HG03039 (cell line): Measurements from ENCODE around the gene ACSL5.
"Not testable (repeated sequence)": the region's sequence is repeated elsewhere in the genome, so short reads cannot be mapped to it uniquely, and the experiment has no call there.

Experiments used
- ATAC-seq: cut with Tn5 transposase; IDR thresholded peaks from one replicate; pipeline ENCODE4 v1.9.1; 2021; ENCODE audit warnings: mild to moderate bottlenecking, moderate library complexity; ENCODE audit not compliant: unreplicated experiment

The ACSL5 gene

GRCh38 chr10:112406806-112407205 lies 32.9 kb downstream of the ACSL5 start:
- not testable (repeated sequence) for ATAC-seq

- ATAC-seq: no peak
Observed at GRCh38 chr10:112407696-112408095, 33.8 kb downstream of the ACSL5 start.

- no peak for ATAC-seq
Observed at GRCh38 chr10:112409299-112409698, 35.4 kb downstream of the ACSL5 start.

GRCh38 chr10:112409755-112410154 lies 35.8 kb downstream of the ACSL5 start:
- no peak for ATAC-seq

- no peak for ATAC-seq
Observed at GRCh38 chr10:112412696-112413095, 38.8 kb downstream of the ACSL5 start.

DNA sequence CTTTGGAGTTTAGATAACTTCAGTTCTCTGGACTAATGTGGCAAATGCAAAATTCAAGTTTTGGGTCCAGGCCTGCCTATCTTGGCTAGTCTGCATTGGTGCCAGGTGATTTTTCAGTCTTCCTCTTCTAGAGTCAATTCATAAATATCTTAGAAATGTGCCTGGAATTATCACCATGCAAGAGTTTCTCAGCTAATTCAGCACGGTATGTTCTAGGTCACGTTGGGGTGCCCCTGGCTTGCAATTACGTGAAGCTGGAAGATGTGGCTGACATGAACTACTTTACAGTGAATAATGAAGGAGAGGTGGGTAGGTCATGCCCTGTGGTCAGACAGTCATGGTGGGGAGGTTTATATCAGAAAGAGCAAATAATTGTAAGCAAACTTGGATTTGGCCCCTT lies 47.8 kb downstream of the ACSL5 start:
- ATAC-seq: no peak

- ATAC-seq: no peak
Observed at GRCh38 chr10:112424651-112425050, 50.7 kb downstream of the ACSL5 start.

DNA sequence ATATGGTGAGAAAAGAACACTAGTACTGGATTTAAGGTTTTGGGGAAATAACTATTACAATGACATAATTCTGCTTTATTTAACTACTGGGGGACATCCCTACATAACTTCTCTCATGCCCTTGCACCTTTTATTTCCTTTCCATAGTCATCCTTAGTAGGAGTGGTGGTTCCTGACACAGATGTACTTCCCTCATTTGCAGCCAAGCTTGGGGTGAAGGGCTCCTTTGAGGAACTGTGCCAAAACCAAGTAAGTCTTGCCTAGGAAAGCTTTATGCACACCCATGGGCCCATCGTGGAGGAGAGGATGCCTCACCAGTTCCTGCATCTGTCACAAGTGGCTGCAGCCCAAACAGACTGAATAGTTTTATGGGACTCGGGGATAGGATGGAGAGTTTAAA lies 52.2 kb downstream of the ACSL5 start:
- ATAC-seq: no peak

DNA sequence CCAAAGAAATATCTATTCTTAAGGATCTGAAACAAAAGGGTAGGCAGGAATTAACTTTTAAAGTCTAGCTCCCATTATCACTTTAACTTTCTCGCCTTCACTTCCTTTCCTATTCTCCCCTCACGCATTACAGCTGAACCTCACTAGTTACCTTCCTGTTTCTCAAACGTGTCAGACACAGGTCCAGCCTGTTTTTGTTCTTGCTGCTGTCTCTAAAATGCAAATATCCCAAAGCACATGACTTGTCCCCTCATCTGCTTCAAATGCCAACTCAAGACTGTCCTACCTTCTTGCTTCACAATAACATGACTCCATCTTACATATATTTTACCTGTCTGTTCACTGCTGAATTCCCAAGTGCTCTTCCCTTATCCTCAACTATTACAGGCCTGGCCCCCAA lies 55.2 kb downstream of the ACSL5 start:
- ATAC-seq: no peak

DNA sequence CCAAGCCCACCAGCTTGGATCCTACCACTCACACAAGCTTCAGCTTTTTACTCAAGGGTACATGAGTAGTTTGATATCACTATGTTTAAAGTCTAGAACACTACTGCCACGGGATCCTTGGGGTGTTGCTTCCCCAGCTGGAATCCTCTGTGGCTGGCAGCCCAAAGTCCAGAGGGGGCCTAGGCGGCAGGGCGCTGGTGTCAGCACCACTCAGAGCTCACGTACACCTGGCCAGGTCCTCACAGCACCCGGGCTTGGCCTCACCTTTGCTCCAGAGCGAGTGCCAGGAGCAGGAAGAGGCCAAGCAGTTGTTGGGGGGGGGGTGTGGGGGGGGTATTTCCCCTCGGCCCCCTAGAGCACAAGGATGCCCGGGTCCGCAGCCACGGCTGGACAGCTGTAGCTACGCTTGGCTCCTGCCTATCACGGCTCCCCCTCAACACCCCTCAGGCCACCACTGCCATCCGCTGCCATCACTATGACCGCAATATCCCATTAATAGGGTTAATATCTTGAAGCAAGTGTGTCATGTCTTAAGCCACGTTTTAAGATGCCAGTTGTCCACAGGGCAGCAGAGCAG lies 55.8 kb downstream of the ACSL5 start:
- ATAC-seq: no peak

- ATAC-seq: no peak
Observed at GRCh38 chr10:112433136-112433535, 59.2 kb downstream of the ACSL5 start.

- no peak for ATAC-seq
Observed at GRCh38 chr10:112434988-112435619, 61.2 kb downstream of the ACSL5 start.

- no peak for ATAC-seq
Observed at GRCh38 chr10:112438356-112438755, 64.4 kb downstream of the ACSL5 start.

DNA sequence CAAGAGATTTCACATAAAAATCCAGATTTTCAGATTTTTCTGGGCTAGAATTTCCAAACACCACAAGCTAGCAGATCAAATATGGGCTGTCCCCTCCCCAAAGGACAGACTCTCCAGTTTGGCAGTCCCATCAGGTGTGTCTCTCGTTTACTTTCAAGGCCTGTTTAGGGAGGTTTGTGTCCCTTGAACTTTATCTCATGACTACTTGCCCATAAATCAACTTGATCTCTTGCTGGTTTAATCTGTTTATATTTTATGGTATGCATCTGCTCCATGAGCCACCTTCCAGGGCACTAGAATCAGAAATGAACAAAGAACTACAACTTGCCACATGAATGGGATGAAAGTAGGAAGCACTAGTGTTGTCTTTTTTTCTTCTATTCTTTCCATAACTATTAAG lies 67.6 kb downstream of the ACSL5 start:
- no peak for ATAC-seq

DNA sequence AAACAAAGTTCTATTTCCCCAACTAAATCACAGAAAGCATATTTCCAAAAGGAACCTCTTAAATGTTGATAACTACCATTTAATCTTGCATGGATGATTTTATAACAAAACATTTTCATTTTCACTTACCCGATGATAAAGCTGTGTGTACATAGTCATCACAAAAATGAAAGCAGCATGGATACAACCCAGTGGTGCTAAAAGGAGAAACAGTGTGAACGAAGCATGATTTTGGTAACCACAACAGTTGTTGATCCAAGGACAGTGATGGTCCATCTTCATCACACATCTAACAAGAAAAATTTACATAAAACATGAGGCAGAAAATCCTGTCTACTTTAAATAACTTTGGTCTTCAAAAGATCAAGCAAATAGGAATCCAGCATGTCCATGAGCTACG lies 68.1 kb downstream of the ACSL5 start:
- ATAC-seq: no peak

GRCh38 chr10:112446055-112446854 lies 72.3 kb downstream of the ACSL5 start:
- no peak for ATAC-seq

DNA sequence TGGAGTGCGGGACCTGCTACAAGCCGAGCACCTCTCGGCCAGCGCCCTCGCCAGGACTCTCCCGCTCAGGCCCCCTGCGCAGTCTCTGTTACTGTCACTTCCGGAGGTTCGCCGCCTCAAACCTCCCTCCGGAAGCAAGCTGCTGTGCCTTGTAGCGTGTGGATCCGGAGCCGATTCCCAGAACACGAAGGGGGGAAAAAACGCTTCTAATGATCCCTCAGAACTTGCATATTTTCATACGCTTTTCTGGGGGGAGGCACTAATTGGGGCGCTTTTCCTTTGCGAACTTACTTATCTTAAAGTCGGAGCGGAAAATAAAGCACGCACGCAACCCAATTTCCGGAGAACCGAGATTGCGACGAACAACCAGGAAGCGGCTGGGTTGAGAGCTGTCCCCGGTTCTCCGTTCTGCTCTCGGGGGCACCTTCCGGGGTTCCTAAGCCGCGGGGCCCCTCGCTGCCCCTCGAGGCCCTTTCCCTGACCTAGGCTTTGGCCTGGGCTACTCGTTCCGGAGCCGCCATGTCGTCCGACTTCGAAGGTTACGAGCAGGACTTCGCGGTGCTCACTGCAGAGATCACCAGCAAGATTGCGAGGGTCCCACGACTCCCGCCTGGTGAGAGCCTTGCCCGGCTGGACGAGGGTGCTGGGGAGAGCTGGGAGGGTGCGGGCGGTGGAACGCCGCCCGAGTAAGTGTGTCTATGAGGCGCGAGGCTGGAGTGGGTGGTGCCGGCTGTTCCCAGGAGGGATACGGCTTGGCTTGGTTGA lies 73.1 kb downstream of the ACSL5 start, which contains the start of the genes VTI1A and ZDHHC6:
Gene VTI1A, plus strand, starts transcription at position 361 of the 765 bp plus-strand sequence. Its CDS starts 159 bp downstream, at position 520.
Gene ZDHHC6, minus strand, starts transcription at position 60 of the 765 bp plus-strand sequence. CDS start 1,478 bp downstream, outside the sequence.
- peak; percentile 92 for ATAC-seq

DNA sequence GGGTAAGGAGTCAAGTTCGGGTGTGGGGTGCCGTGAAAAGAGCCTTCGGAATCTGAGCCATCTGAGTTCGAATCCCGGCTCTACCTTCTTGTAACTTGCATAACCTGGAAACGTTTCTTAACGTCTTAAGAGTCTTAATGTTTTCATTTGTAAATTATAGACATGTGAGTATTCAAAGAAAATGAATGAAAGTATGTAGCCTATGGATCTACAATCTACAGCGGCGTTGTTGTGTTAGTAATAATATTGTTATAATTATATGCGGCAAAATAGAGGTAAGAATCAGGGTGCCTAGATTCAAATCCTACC lies 73.7 kb downstream of the ACSL5 start:
- no peak for ATAC-seq

DNA sequence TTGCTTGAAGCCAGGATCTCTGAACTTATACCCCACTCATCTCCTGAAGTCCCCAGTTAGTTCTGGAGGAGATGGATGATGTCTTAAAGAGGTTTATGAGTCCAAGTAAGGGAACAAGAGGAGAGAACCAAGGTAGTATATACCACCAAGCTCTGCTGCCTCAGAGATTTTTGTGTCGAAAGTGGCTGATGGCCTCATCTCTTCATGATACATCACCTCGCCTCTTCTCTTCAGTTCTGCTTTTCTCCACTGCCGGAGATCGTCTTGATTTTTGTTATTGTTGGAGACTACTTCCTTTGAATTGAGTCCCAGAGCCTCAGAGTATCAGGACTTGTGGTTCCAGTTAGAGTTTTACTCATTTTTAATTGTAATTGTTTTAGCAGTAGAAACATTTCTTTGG lies 75.0 kb downstream of the ACSL5 start:
- ATAC-seq: no peak

DNA sequence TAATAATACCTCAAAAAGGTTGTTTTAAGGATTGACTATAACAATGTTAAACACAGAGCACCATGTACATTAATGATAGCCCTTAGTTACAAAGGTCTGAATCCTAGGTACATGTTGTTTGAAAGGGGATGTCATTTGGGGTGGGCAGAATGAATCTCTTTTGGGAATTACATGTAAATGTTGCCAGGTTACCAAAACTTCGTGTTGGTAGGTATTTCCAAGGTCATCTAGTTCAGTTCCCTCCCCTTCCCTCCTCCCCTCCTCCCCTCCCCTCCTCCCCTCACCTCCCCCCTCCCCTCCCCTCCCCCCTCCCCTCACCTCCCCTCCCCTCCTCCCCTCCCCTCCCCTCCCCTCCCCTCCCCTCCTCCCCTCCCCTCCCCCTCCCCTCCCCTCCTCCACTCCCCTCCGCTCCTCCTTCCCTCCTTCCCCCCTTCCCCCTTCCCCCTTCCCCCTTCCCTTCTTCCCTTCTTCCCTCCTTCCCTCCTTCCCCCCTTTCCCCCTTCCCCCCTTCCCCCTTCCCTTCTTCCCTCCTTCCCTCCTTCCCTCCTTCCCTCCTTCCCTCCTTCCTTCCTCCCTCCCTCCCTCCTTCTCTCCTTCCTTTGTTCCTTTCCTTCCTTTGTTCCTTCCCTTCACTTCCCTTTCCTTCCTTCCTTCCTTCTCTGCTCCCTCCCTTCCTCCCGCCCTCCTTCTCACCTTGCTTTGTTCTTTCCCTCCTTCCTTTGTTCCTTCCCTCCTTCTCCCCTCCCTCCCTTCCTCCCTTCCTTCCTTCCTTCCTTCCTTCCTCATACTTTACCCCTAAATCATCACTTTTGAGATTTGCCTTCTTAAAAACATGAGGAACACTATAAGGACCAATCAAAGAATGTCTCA lies 81.2 kb downstream of the ACSL5 start:
- no peak for ATAC-seq
